H1 (cell line): ENCODE data around the gene GALNT2. TPM values are rescaled to one million over a fixed set of nuclear protein-coding genes. Genes with fewer than 3 reads are reported as not detected.

Source experiments
- CTCF ChIA-PET: fragments of 300-600 bp; sonication (Branson Sonifier 250); formaldehyde crosslinking; loops from one replicate; lab custom pipeline; 2021; ENCODE audit not compliant: partially characterized antibody; lab: Charles Lee
- POLR2A ChIA-PET: fragments of 300-600 bp; sonication (Branson Sonifier 250); formaldehyde crosslinking; loops from one replicate; lab custom pipeline; 2021; ENCODE audit warnings: inconsistent platforms; ENCODE audit not compliant: partially characterized antibody; lab: Charles Lee
- DNase-seq, 2 experiments: peaks; one replicate each; pipeline versions ENCODE4 v3.0.0 to v3.0.0-alpha.2; 2010 to 2022; ENCODE audit warnings: low spot score in 2 of 2, low read depth in 1 of 2, mixed read lengths in 1 of 2
- FAIRE-seq: peaks from 2 replicates; lab custom pipeline; 2011; peaks lifted over from hg19 to GRCh38; lab: Jason Lieb, UNC
- H2AFZ ChIP-seq: 2 replicates; pipeline ENCODE4 v1.8.1; 2012; ENCODE audit warnings: low read length, inconsistent platforms
- H2AK5ac ChIP-seq: 2 replicates; pipeline ENCODE4 v1.6.1; 2013; ENCODE audit warnings: low read depth, low read length
- H2BK120ac ChIP-seq: replicated peaks from 2 replicates; pipeline ENCODE3; 2013; ENCODE audit warnings: low read depth, low read length, inconsistent platforms
- H2BK12ac ChIP-seq: 2 replicates; pipeline ENCODE4 v1.6.1; 2013; ENCODE audit warnings: low read depth, low read length
- H2BK15ac ChIP-seq: 2 replicates; pipeline ENCODE4 v1.6.1; 2013; ENCODE audit warnings: low read length
- H2BK20ac ChIP-seq: 2 replicates; pipeline ENCODE4 v1.6.1; 2013; ENCODE audit warnings: low read length
- H2BK5ac ChIP-seq: 2 replicates; pipeline ENCODE4 v1.6.1; 2013; ENCODE audit warnings: low read depth, low read length
- H3K14ac ChIP-seq: 2 replicates; pipeline ENCODE4 v1.6.1; 2013; ENCODE audit warnings: inconsistent platforms; ENCODE audit not compliant: insufficient read length
- H3K18ac ChIP-seq: 2 replicates; pipeline ENCODE4 v1.6.1; 2013; ENCODE audit warnings: low read length; ENCODE audit errors: extremely low read depth
- H3K23ac ChIP-seq: 2 replicates; pipeline ENCODE4 v1.6.1; 2013; ENCODE audit warnings: inconsistent platforms; ENCODE audit not compliant: insufficient read length
- H3K23me2 ChIP-seq: 2 replicates; pipeline ENCODE4 v1.6.1; 2013; ENCODE audit warnings: low read depth, low read length
- H3K27ac ChIP-seq: 2 replicates; pipeline ENCODE4 v1.6.1; 2011; ENCODE audit warnings: low read depth, low read length, inconsistent platforms
- H3K27me3 ChIP-seq, 4 experiments: replicated peaks in 1 of 4; 1 replicate in 1 of 4; 2 replicates in 3 of 4; pipeline versions ENCODE4 v1.6.1 to v1.8.1; 2011 to 2013; ENCODE audit warnings: low read length in 3 of 4, mild to moderate bottlenecking in 3 of 4, inconsistent platforms in 2 of 4, mixed read lengths in 2 of 4, moderate library complexity in 1 of 4; ENCODE audit not compliant: control insufficient read depth in 3 of 4, insufficient read depth in 3 of 4; ENCODE audit errors: extremely low read depth in 1 of 4
- H3K36me3 ChIP-seq, 4 experiments: 2 replicates each; pipeline versions ENCODE4 v1.6.1 to v1.8.1; 2011 to 2013; ENCODE audit warnings: mild to moderate bottlenecking in 4 of 4, low read length in 3 of 4, moderate library complexity in 2 of 4, control low read depth in 1 of 4, inconsistent platforms in 1 of 4; ENCODE audit not compliant: insufficient read depth in 4 of 4, control insufficient read depth in 2 of 4
- H3K4ac ChIP-seq: replicated peaks from 2 replicates; pipeline ENCODE3; 2013; ENCODE audit warnings: low read length, low read depth, mixed read lengths, inconsistent platforms; ENCODE audit not compliant: insufficient read length
- H3K4me1 ChIP-seq, 4 experiments: replicated peaks in 1 of 4; 1 replicate in 1 of 4; 2 replicates in 3 of 4; pipeline versions ENCODE4 v1.6.1 to v1.8.1; 2011 to 2013; ENCODE audit warnings: low read length in 3 of 4, inconsistent platforms in 2 of 4, mixed read lengths in 1 of 4; ENCODE audit not compliant: insufficient read depth in 4 of 4, control insufficient read depth in 3 of 4
- H3K4me2 ChIP-seq, 2 experiments: 2 replicates each; pipeline versions ENCODE4 v1.6.1 to v1.8.1; 2011 to 2013; ENCODE audit warnings: low read depth in 2 of 2, low read length in 2 of 2, control low read depth in 1 of 2, inconsistent platforms in 1 of 2, mild to moderate bottlenecking in 1 of 2; ENCODE audit not compliant: insufficient read depth in 1 of 2
- H3K4me3 ChIP-seq, 4 experiments: fragments of 200-600, 300-600 bp in 1 of 4; sonication (generic), shearing (Covaris generic), sonication (Bioruptor Twin) in 1 of 4; 2 replicates each; pipeline versions ENCODE4 v1.5.1 to v1.8.1; 2011 to 2016; ENCODE audit warnings: low read length in 4 of 4, low read depth in 3 of 4, control low read depth in 2 of 4, inconsistent platforms in 2 of 4, mild to moderate bottlenecking in 2 of 4, mixed read lengths in 1 of 4, moderate library complexity in 1 of 4; ENCODE audit not compliant: insufficient read depth in 2 of 4; ENCODE audit errors: extremely low read depth in 1 of 4
- H3K56ac ChIP-seq: replicated peaks from 2 replicates; pipeline ENCODE3; 2013; ENCODE audit warnings: low read depth, mild to moderate bottlenecking, mixed read lengths, low read length, inconsistent platforms; ENCODE audit not compliant: insufficient read length
- H3K79me1 ChIP-seq: 2 replicates; pipeline ENCODE4 v1.6.1; 2013; ENCODE audit warnings: low read depth, low read length, control low read depth
- H3K79me2 ChIP-seq, 2 experiments: 2 replicates each; pipeline versions ENCODE4 v1.6.1 to v1.8.1; 2012 to 2013; ENCODE audit warnings: low read length in 2 of 2, mild to moderate bottlenecking in 2 of 2, inconsistent platforms in 1 of 2; ENCODE audit not compliant: insufficient read depth in 2 of 2, control insufficient read depth in 1 of 2
- H3K9ac ChIP-seq, 4 experiments: replicated peaks in 1 of 4; 1 replicate in 1 of 4; 2 replicates in 3 of 4; pipeline versions ENCODE4 v1.6.1 to v1.8.1; 2011 to 2013; ENCODE audit warnings: low read depth in 3 of 4, low read length in 3 of 4, control low read depth in 2 of 4, mild to moderate bottlenecking in 2 of 4, moderate library complexity in 2 of 4, inconsistent platforms in 1 of 4; ENCODE audit errors: extremely low read depth in 1 of 4
- H3K9me3 ChIP-seq, 2 experiments: 2 replicates each; pipeline versions ENCODE4 v1.6.1 to v1.8.1; 2012 to 2013; ENCODE audit warnings: mild to moderate bottlenecking in 2 of 2, moderate library complexity in 2 of 2, control low read depth in 1 of 2, inconsistent platforms in 1 of 2, low read depth in 1 of 2, low read length in 1 of 2, mixed read lengths in 1 of 2; ENCODE audit not compliant: insufficient read depth in 2 of 2
- H4K20me1 ChIP-seq, 2 experiments: replicated peaks in 1 of 2; 2 replicates each; pipeline versions ENCODE3 to v1.8.1; 2011 to 2013; ENCODE audit warnings: inconsistent platforms in 2 of 2, low read length in 2 of 2, mild to moderate bottlenecking in 1 of 2; ENCODE audit not compliant: insufficient read depth in 2 of 2, control insufficient read depth in 1 of 2
- H4K5ac ChIP-seq: 2 replicates; pipeline ENCODE4 v1.6.1; 2013; ENCODE audit warnings: low read length, low read depth, mixed read lengths, inconsistent platforms; ENCODE audit not compliant: insufficient read length
- H4K8ac ChIP-seq: 2 replicates; pipeline ENCODE4 v1.8.0; 2013; ENCODE audit warnings: mild to moderate bottlenecking, moderate library complexity, low read length, inconsistent platforms; ENCODE audit not compliant: insufficient read depth; ENCODE audit errors: extremely low read depth
- H4K91ac ChIP-seq: replicated peaks from 2 replicates; pipeline ENCODE3; 2013; ENCODE audit warnings: low read length, mixed read lengths, inconsistent platforms; ENCODE audit not compliant: insufficient read length
- ASH2L ChIP-seq: fragments of 200-600, 300-600 bp; sonication (generic); IDR thresholded peaks from one replicate; pipeline ENCODE4 v1.7.1; 2017; ENCODE audit warnings: low read length
- BRCA1 ChIP-seq: IDR thresholded peaks from 2 replicates; pipeline ENCODE4 v1.6.1; 2012; ENCODE audit warnings: low read depth, low read length, improper control_type of control experiment
- CEBPB ChIP-seq: IDR thresholded peaks from 2 replicates; pipeline ENCODE4 v1.6.1; 2012; ENCODE audit warnings: low read depth, low read length
- CHD1 ChIP-seq: IDR thresholded peaks from 2 replicates; pipeline ENCODE4 v1.6.1; 2012; ENCODE audit warnings: low read depth, low read length, improper control_type of control experiment
- FOSL1 ChIP-seq: IDR thresholded peaks from 2 replicates; pipeline ENCODE4 v1.6.1; 2011; ENCODE audit warnings: mild to moderate bottlenecking, low read depth, low read length, moderate library complexity; ENCODE audit not compliant: insufficient read depth
- GABPA ChIP-seq: IDR thresholded peaks from 2 replicates; pipeline ENCODE4 v1.6.1; 2011; ENCODE audit warnings: mild to moderate bottlenecking, low read length, moderate library complexity, borderline replicate concordance; ENCODE audit not compliant: insufficient read depth
- HDAC2 ChIP-seq, 2 experiments: fragments of 300-600 bp in 1 of 2; sonication (generic) in 1 of 2; IDR thresholded peaks; 2 replicates each; pipeline ENCODE4 v1.6.1; 2011 to 2012; ENCODE audit warnings: low read depth in 2 of 2, low read length in 2 of 2, mild to moderate bottlenecking in 2 of 2, moderate library complexity in 2 of 2, borderline replicate concordance in 1 of 2, inconsistent platforms in 1 of 2
- POLR2A ChIP-seq, 2 experiments: IDR thresholded peaks; 1 replicate in 1 of 2; 2 replicates in 1 of 2; pipeline ENCODE4 v1.6.1; 2011; ENCODE audit warnings: low read depth in 2 of 2, low read length in 2 of 2, mild to moderate bottlenecking in 2 of 2; ENCODE audit errors: control extremely low read depth in 1 of 2
- RAD21 ChIP-seq, 2 experiments: IDR thresholded peaks in 1 of 2; conservative IDR thresholded peaks in 1 of 2; 2 replicates each; pipeline ENCODE4 v1.6.1; 2011; ENCODE audit warnings: low read depth in 2 of 2, low read length in 2 of 2, improper control_type of control experiment in 1 of 2, inconsistent platforms in 1 of 2, mild to moderate bottlenecking in 1 of 2, moderate library complexity in 1 of 2
- SUZ12 ChIP-seq: fragments of 200-600 bp; sonication (generic); IDR thresholded peaks from 2 replicates; pipeline ENCODE4 v1.6.1; 2012; ENCODE audit warnings: mild to moderate bottlenecking, inconsistent platforms, low read length, moderate library complexity, mixed read lengths
- USF2 ChIP-seq: IDR thresholded peaks from 2 replicates; pipeline ENCODE4 v1.6.1; 2011; ENCODE audit warnings: low read length, improper control_type of control experiment
- WGBS, 2 experiments: shearing (Covaris generic) in 1 of 2; methylation state at CpG; one replicate each; pipeline versions ENCODE4 v1.1.6 to v1.1.7; 2013 to 2015; ENCODE audit warnings: low lambda C conversion rate in 2 of 2, mixed read lengths in 2 of 2, inconsistent platforms in 1 of 2, low coverage in 1 of 2, missing lambda C conversion rate in 1 of 2; ENCODE audit not compliant: insufficient replicate concordance in 2 of 2, insufficient coverage in 1 of 2, insufficient read length in 1 of 2; ENCODE audit errors: extremely low coverage in 1 of 2, missing lambda C conversion rate in 1 of 2; 5-methylcytosine and 5-hydroxymethylcytosine counted together
- polyA plus RNA-seq, 7 experiments: library from polyadenylated mRNA; depleted of rRNA in 3 of 7; stranded (reverse) in 5 of 7; unstranded in 2 of 7; fragments of >200 nt in 5 of 7; fragments of 200-250 nt in 2 of 7; gene quantifications; 1 replicate in 5 of 7; 2 replicates in 1 of 7; 4 replicates in 1 of 7; pipeline versions ENCODE4 v1.2.1 to v1.2.3, GENCODE V29; 2011 to 2013; ENCODE audit warnings: missing spikeins in 2 of 7, mixed read lengths in 2 of 7
- total RNA-seq: library from RNA; stranded (reverse); fragmentation: NEBNext Ultra II Directional; extraction: Animal tissue kit (Norgen Biotek cat#: 25700); gene quantifications from 2 replicates; pipeline ENCODE4 v1.2.1, GENCODE V29; 2021

Gene GALNT2
- total and polyA plus RNA-seq, 2 of the 8 experiments (the other 6 are each of a cell fraction or from before 2014, with no cell fraction given): 34.5 to 75.3 TPM

DNA sequence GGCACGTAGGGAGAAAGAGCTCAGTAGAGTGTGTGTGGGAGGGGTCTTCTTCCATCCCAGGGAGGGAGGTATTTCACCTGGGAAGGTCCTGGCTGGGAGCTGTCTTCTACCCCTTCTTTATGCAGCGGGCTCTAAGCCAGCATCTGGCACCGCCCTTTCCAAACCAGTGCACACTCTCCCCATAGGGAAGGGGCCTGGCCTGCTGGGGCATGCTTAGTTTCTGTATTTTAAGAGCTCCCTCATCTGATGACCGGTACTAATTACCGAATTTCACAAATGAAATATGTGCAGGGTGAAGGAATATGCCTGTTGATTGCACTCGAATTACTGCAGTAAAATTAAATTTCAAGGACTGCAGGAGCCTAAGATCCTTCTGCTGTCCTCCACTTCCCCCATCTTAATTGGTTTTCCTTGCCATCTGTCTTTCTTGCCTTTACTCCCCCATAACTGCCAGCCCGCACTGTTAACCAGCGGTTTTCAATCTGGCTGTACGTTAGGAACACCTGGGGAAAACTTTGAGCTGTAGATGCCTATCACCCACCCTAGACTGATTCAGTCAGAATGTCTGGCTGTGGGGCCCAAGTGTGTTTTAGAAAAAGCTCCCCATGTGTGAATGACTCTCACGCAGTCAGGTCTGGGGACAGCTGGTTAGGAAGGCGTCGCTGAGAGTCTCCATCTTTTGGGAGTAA is 20.1 kb downstream of the GALNT2 start:
- Histone ChIP-seq H3K23me2 (no peaks in the 10 kb centered on the region), H3K79me2 (peaks cover 6 to 91% of the 10 kb centered on the region in 2 experiments; a peak in 3 of 4 replicates), H2BK12ac (no peak overlapping the region), H3K36me3 (no peaks in the 10 kb centered on the region; a peak in 1 of 8 replicates), H3K4me3 (no peak overlapping the region), H2AK5ac (no peak overlapping the region; the same call in 1 of the 2 replicates), H3K4ac (no peak overlapping the region), H2AFZ (no peak overlapping the region), H3K9me3 (peaks cover 8 to 9% of the 10 kb centered on the region in 2 experiments; a peak in 3 of 4 replicates), H3K27ac (no peak overlapping the region), H3K18ac (no peak overlapping the region), H2BK5ac (no peak overlapping the region), H3K23ac (no peak overlapping the region), H3K4me1 (peaks cover 0 to 15% (median 5%) of the 10 kb centered on the region in 4 experiments; a peak in 5 of 7 replicates), H2BK15ac (no peak overlapping the region), H3K14ac (no peak overlapping the region), H3K9ac (no peak overlapping the region), H4K20me1 (peaks cover 4 to 5% of the 10 kb centered on the region in 2 experiments), H4K91ac (no peak overlapping the region), H3K4me2 (no peak overlapping the region), H3K56ac (no peak overlapping the region), H2BK120ac (no peak overlapping the region), H4K5ac (no peak overlapping the region), H4K8ac (peak overlapping the region; percentile 45; the same call in 1 of the 2 replicates), H2BK20ac (no peak overlapping the region), H3K27me3 (no peaks in the 10 kb centered on the region), H3K79me1 (peaks cover 20% of the 10 kb centered on the region; the same call in 1 of the 2 replicates)
- POLR2A ChIA-PET: no interaction called here
- DNase-seq: no peak
- no peak for FAIRE-seq
- WGBS, 2 experiments: 88% methylated on average over 12 of the region's 12 CpGs; no CpG with 5 or more reads in 1 of the 2 experiments
- CTCF ChIA-PET: interaction anchor here (0.7 to 3.1 kb wide), 11 partner anchors 8 to 238 kb away, joined by 3 to 15 read pairs (median 3); no protein-coding TSS in a partner anchor
- TF ChIP-seq HDAC2 (IDR thresholded peaks at IDR 0.05; ENCODE audit: borderline replicate concordance in 1 of 2, low read depth in 2 of 2, low read length in 2 of 2): no peak
- TF ChIP-seq POLR2A (IDR thresholded peaks at IDR 0.05; ENCODE audit: control extremely low read depth in 1 of 2, low read depth in 2 of 2, low read length in 2 of 2): no peak
- no peak for TF ChIP-seq SUZ12
- TF ChIP-seq GABPA: no peak
- TF ChIP-seq RAD21 (IDR thresholded peaks at IDR 0.05 in 1 of 2, conservative IDR thresholded peaks at IDR 0.05 in 1 of 2; ENCODE audit: low read depth in 2 of 2, low read length in 2 of 2): no peak
- no peak for TF ChIP-seq ASH2L
- no peak for TF ChIP-seq USF2
- no peak for TF ChIP-seq FOSL1
- TF ChIP-seq CHD1: no peak
- TF ChIP-seq BRCA1: no peak
- no peak for TF ChIP-seq CEBPB
